RWPE1 (cell line): ENCODE results near the gene SRBD1.

ENCODE experiments used
- CTCF ChIA-PET: fragments of 350-600 bp; sonication (Branson Sonifier 250); formaldehyde crosslinking; extraction: SDS; loops from one replicate; lab custom pipeline; 2021; lab: Yijun Ruan, JAX
- POLR2A ChIA-PET: fragments of 400-600 bp; formaldehyde crosslinking; extraction: SDS; loops from one replicate; lab custom pipeline; 2020; ENCODE audit warnings: antibody characterized with exemption; ENCODE audit not compliant: low non-redundant PET; lab: Yijun Ruan, JAX
- DNase-seq: peaks from one replicate; pipeline ENCODE4 v3.0.0; 2012; ENCODE audit warnings: low spot score
- H3K27ac ChIP-seq: fragments of 450-650 bp; 2 replicates; pipeline ENCODE4 v1.5.1; 2017
- TF ChIP-seq, protein P1 (sequence below): fragments of 450-650 bp; conservative IDR thresholded peaks from 2 replicates; pipeline ENCODE4 v1.5.1; 2017; ENCODE audit warnings: low read depth, mild to moderate bottlenecking

SRBD1 gene

DNA sequence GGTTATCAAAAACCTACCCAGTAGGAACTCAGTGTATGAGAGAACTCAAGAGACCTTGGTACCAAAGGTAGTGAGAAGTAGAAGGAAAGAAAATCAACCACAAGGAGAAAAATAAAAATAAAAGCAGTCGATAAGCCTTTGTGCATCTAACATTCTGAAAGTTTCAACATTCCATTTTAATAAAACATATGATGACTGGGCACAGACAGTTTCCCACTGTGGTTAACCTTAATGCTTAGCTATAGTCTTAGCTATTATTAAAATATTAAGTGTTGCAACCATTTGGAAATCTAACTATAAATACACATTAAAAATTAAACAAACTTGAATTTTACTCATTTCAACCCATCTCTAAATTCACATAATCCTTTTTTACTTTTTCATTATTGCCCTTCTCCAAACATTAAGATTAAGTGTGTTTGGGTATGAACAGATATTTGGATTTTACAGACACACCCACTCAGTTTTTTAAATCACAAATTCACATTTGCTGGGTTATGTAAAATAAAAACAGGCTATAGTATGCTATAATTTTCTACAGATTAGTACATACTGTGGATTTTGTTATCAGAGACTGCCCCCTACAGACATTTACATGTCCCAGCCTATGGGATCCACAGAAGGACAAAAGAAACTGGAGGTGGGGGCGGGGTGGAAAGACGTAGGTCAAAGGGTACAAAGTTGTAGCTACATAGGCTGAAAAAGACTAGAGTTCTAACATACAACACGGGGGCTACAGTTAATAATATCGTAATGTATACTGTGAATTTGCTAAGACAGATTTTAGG, 32.8 kb downstream of the SRBD1 start:
- POLR2A ChIA-PET, result no interaction called here
- CTCF ChIA-PET, result interaction anchor here (0.6 to 1.0 kb wide), 3 partner anchors 9 to 1056 kb away, joined by 3 read pairs; no protein-coding TSS in a partner anchor
- TF ChIP-seq, protein P1, sequence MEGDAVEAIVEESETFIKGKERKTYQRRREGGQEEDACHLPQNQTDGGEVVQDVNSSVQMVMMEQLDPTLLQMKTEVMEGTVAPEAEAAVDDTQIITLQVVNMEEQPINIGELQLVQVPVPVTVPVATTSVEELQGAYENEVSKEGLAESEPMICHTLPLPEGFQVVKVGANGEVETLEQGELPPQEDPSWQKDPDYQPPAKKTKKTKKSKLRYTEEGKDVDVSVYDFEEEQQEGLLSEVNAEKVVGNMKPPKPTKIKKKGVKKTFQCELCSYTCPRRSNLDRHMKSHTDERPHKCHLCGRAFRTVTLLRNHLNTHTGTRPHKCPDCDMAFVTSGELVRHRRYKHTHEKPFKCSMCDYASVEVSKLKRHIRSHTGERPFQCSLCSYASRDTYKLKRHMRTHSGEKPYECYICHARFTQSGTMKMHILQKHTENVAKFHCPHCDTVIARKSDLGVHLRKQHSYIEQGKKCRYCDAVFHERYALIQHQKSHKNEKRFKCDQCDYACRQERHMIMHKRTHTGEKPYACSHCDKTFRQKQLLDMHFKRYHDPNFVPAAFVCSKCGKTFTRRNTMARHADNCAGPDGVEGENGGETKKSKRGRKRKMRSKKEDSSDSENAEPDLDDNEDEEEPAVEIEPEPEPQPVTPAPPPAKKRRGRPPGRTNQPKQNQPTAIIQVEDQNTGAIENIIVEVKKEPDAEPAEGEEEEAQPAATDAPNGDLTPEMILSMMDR, result no peak
- no peak overlapping the region for H3K27ac ChIP-seq
- DNase-seq, result no peak

DNA sequence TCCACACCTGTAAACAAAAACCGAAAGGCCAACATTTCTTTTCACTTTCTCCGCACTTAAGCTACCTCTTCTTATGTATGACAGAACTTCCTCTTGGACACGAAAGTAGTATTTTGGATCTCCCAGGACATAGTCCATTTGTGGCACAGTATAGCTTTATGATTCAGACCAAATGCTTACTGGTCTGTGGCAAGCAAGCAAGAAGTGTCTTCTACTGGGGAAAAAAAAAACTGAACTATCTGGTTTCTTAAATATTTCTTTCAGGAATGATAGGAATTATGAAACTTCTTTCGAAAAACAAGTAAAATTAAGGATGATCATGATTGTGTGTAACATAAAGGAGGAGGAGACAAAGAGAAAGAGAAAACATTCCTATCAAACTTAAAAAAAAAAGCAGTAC, 33.6 kb downstream of the SRBD1 start:
- H3K27ac ChIP-seq, result no peak overlapping the region
- DNase-seq, result no peak
- ChIA-PET POLR2A (no interaction called here), CTCF (interaction anchor here (0.7 to 1.0 kb wide), 3 partner anchors 9 to 1057 kb away, joined by 3 to 5 read pairs (median 3); no protein-coding TSS in a partner anchor)
- TF ChIP-seq, protein P1, result no peak

GRCh38 chr2:45575881-45576280, 35.2 kb downstream of the SRBD1 start:
- ChIA-PET POLR2A (no interaction called here), CTCF (no interaction called here)
- H3K27ac ChIP-seq, result no peak overlapping the region
- no peak for DNase-seq
- TF ChIP-seq, protein P1, result no peak

GRCh38 chr2:45572979-45573378, 38.1 kb downstream of the SRBD1 start:
- ChIA-PET POLR2A (no interaction called here), CTCF (no interaction called here)
- TF ChIP-seq, protein P1, result no peak
- DNase-seq, result no peak
- no peak overlapping the region for H3K27ac ChIP-seq

DNA sequence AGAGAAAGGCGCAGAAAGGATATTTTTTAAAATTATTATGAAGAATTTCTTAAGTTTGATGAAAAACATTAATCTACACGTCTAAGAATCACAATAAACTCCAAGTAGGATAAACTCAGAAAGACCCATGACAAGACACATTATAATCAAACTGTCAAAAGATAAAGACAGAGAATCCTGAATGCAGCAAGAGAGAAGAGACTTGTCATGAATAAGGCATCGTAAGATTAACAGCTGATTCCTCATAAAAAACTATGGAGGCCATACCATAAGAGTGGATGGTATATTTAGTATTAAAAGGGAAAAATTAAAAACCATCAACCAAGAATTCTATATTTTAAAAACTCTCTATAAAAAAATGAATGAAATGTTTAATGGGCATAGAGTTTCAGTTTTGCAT, 39.1 kb downstream of the SRBD1 start:
- no peak for DNase-seq
- TF ChIP-seq, protein P1, result no peak
- POLR2A ChIA-PET, result no interaction called here
- no peak overlapping the region for H3K27ac ChIP-seq
- CTCF ChIA-PET, result no interaction called here

DNA sequence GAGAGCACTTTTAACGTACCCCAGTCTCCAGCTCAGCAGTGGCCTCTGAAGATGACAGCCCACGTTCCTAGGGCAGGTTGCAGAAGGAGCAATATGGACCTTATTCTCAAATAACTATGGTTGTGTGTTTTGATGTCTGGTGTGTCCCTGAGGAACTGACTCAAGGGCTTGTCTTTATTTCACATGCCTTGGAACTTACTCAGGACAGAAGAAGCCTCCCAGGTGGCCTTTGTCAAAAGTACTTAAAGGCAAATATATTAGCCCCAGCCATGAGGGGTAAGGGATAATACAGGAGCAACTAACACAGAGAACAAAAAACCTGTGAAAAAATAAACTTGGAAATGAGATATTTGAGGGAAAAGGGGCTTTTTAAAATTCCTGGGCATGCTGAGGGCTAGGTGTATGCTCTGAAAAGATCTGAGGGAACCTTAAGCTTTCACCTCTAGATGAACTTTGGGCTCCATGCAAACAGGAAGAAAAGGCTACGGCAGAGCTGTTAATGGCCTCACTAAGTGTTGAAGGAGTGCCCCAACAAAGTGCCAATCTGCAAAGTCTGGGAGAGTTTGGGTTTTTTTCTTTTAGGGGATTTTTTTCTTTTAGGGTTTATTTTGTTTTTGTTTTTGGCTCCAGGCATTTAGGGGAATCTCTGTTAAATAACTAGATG, 40.3 kb downstream of the SRBD1 start:
- no peak for DNase-seq
- TF ChIP-seq, protein P1, result no peak
- CTCF ChIA-PET, result interaction anchor here (0.8 kb wide), 1 partner anchor 15 kb away, joined by 3 read pairs; no protein-coding TSS in a partner anchor
- H3K27ac ChIP-seq, result no peak overlapping the region
- POLR2A ChIA-PET, result no interaction called here
